ENCODE results near the gene NOS1AP. TPM values are rescaled to one million over a fixed set of nuclear protein-coding genes. Genes with fewer than 3 reads are reported as not detected.

NOS1AP gene
- total RNA-seq, 2 experiments from 2014 or later: 0.18 TPM

GRCh38 chr1:162365284-162366020, 296.0 kb downstream of the NOS1AP start:
- CTCF ChIA-PET: interaction anchor here (1.4 kb wide), 1 partner anchor 9 kb away, joined by 5 read pairs; no protein-coding TSS in a partner anchor
- H3K9me3 Mint-ChIP-seq: no peaks in the 10 kb centered on the region
- TF ChIP-seq CTCF (IDR thresholded peaks at IDR 0.05): no peak
- DNase-seq (no peak), ATAC-seq (no peak)
- H3K4me3 Mint-ChIP-seq: no peak overlapping the region
- no peaks in the 10 kb centered on the region for H3K36me3 Mint-ChIP-seq (ENCODE audit: low read depth)
- intact Hi-C loops (cut with micrococcal nuclease): no loop called here
- no peaks in the 10 kb centered on the region for H3K4me1 Mint-ChIP-seq (ENCODE audit: low read depth)
- POLR2A ChIA-PET: no interaction called here
- no peak overlapping the region for H3K27ac Mint-ChIP-seq
- H3K27me3 Mint-ChIP-seq: no peaks in the 10 kb centered on the region

GRCh38 chr1:162366149-162366548, 296.7 kb downstream of the NOS1AP start:
- no peak for ATAC-seq

GRCh38 chr1:162366671-162367070, 297.2 kb downstream of the NOS1AP start:
- no peaks in the 10 kb centered on the region for H3K4me1 Mint-ChIP-seq (ENCODE audit: low read depth)
- ATAC-seq (no peak), DNase-seq (no peak)
- ChIA-PET POLR2A (no interaction called here), CTCF (interaction anchor here (1.4 kb wide), 1 partner anchor 10 kb away, joined by 5 read pairs; no protein-coding TSS in a partner anchor)
- no peaks in the 10 kb centered on the region for H3K9me3 Mint-ChIP-seq
- no peaks in the 10 kb centered on the region for H3K36me3 Mint-ChIP-seq (ENCODE audit: low read depth)
- intact Hi-C loops (cut with micrococcal nuclease): no loop called here
- H3K27me3 Mint-ChIP-seq: no peaks in the 10 kb centered on the region
- no peak for TF ChIP-seq CTCF (IDR thresholded peaks at IDR 0.05)
- no peak overlapping the region for H3K4me3 Mint-ChIP-seq
- no peak overlapping the region for H3K27ac Mint-ChIP-seq

More at GRCh38 chr1:162366149-162366548, 296.7 kb downstream of the NOS1AP start:
- intact Hi-C loops (cut with micrococcal nuclease): no loop called here
- CTCF ChIA-PET: interaction anchor here (1.4 kb wide), 1 partner anchor 9 kb away, joined by 5 read pairs; no protein-coding TSS in a partner anchor
- no peaks in the 10 kb centered on the region for H3K4me1 Mint-ChIP-seq (ENCODE audit: low read depth)
- H3K27me3 Mint-ChIP-seq: no peaks in the 10 kb centered on the region
- H3K9me3 Mint-ChIP-seq: no peaks in the 10 kb centered on the region
- H3K36me3 Mint-ChIP-seq (ENCODE audit: low read depth): no peaks in the 10 kb centered on the region
- DNase-seq: no peak
- no peak overlapping the region for H3K27ac Mint-ChIP-seq
- H3K4me3 Mint-ChIP-seq: no peak overlapping the region
- POLR2A ChIA-PET: no interaction called here
- TF ChIP-seq CTCF (IDR thresholded peaks at IDR 0.05): no peak

GRCh38 chr1:162367073-162367472, 297.6 kb downstream of the NOS1AP start:
- ChIA-PET CTCF (no interaction called here), POLR2A (no interaction called here)
- DNase-seq (no peak), ATAC-seq (no peak)
- no peak overlapping the region for H3K27ac Mint-ChIP-seq
- H3K9me3 Mint-ChIP-seq: no peaks in the 10 kb centered on the region
- no peaks in the 10 kb centered on the region for H3K4me1 Mint-ChIP-seq (ENCODE audit: low read depth)
- intact Hi-C loops (cut with micrococcal nuclease): no loop called here
- no peak for TF ChIP-seq CTCF (IDR thresholded peaks at IDR 0.05)
- no peak overlapping the region for H3K4me3 Mint-ChIP-seq
- no peaks in the 10 kb centered on the region for H3K27me3 Mint-ChIP-seq
- no peaks in the 10 kb centered on the region for H3K36me3 Mint-ChIP-seq (ENCODE audit: low read depth)

GRCh38 chr1:162367772-162368171, 298.3 kb downstream of the NOS1AP start:
- Mint-ChIP-seq H3K27me3 (no peaks in the 10 kb centered on the region), H3K4me1 (ENCODE audit: low read depth) (no peaks in the 10 kb centered on the region), H3K27ac (no peak overlapping the region), H3K4me3 (no peak overlapping the region), H3K9me3 (no peaks in the 10 kb centered on the region), H3K36me3 (ENCODE audit: low read depth) (no peaks in the 10 kb centered on the region)
- DNase-seq (no peak), ATAC-seq (no peak)
- no peak for TF ChIP-seq CTCF (IDR thresholded peaks at IDR 0.05)
- intact Hi-C loops (cut with micrococcal nuclease): no loop called here
- ChIA-PET POLR2A (no interaction called here), CTCF (no interaction called here)

All from activated CD8-positive, alpha-beta T cell treated with anti-CD3 and anti-CD28 coated beads for 36 hours (primary cell).